HepG2 (cell line): ENCODE measurements around the gene GLDN. TPM values are rescaled to one million over a fixed set of nuclear protein-coding genes. Genes with fewer than 3 reads are reported as not detected.

Experiments used
- CHCHD3 ChIP-seq: sonication (generic); formaldehyde crosslinking; IDR thresholded peaks from 2 replicates; pipeline ENCODE4 v1.8.0; 2022; ENCODE audit warnings: mild to moderate bottlenecking, missing genetic modification reagents, moderate library complexity
- EED ChIP-seq: sonication (generic); formaldehyde crosslinking; IDR thresholded peaks from 2 replicates; pipeline ENCODE4 v1.5.0; 2020; ENCODE audit warnings: mild to moderate bottlenecking, missing genetic modification reagents
- MED8 ChIP-seq: sonication (generic); formaldehyde crosslinking; IDR thresholded peaks from 2 replicates; pipeline ENCODE4 v1.8.1; 2023; ENCODE audit warnings: mild to moderate bottlenecking, missing genetic modification reagents; ENCODE audit not compliant: insufficient replicate concordance
- SIX1 ChIP-seq: sonication (generic); formaldehyde crosslinking; IDR thresholded peaks from 2 replicates; pipeline ENCODE4 v1.4.0; 2020; ENCODE audit warnings: missing genetic modification reagents, borderline replicate concordance
- TCF7L2 ChIP-seq: IDR thresholded peaks from 2 replicates; pipeline ENCODE4 v1.6.1; 2011; ENCODE audit warnings: mild to moderate bottlenecking, low read depth, low read length, moderate library complexity
- ZFP41 ChIP-seq: sonication (generic); formaldehyde crosslinking; IDR thresholded peaks from 2 replicates; pipeline ENCODE4 v1.4.0; 2020; ENCODE audit warnings: mild to moderate bottlenecking, missing genetic modification reagents, borderline replicate concordance
- ZNF138 ChIP-seq: sonication (generic); formaldehyde crosslinking; IDR thresholded peaks from 2 replicates; pipeline ENCODE4 v1.5.0; 2020; ENCODE audit warnings: mild to moderate bottlenecking, low read depth, missing genetic modification reagents
- ZNF160 ChIP-seq: sonication (generic); formaldehyde crosslinking; IDR thresholded peaks from 2 replicates; pipeline ENCODE4 v1.8.0; 2022; ENCODE audit warnings: mild to moderate bottlenecking, inconsistent platforms, missing genetic modification reagents
- ZNF746 ChIP-seq: sonication (generic); formaldehyde crosslinking; IDR thresholded peaks from 2 replicates; pipeline ENCODE4 v1.8.0; 2022; ENCODE audit warnings: mild to moderate bottlenecking, missing genetic modification reagents
- ZNF75D ChIP-seq: sonication (generic); formaldehyde crosslinking; IDR thresholded peaks from 2 replicates; pipeline ENCODE4 v1.8.1; 2023; ENCODE audit warnings: missing genetic modification reagents, mild to moderate bottlenecking, borderline replicate concordance
- polyA plus RNA-seq, 8 experiments: library from polyadenylated mRNA; depleted of rRNA in 3 of 8; stranded (reverse) in 7 of 8; unstranded in 1 of 8; fragments of >200 nt; fragmentation: Illumina TruSeq in 4 of 8; extraction: Trizol in 4 of 8; gene quantifications; 2 replicates each; pipeline versions ENCODE4 v1.2.1 to v1.2.3, GENCODE V29; 2011 to 2016; ENCODE audit warnings: low read depth in 4 of 8, missing spikeins in 1 of 8, mixed read lengths in 1 of 8; ENCODE audit not compliant: insufficient read depth in 1 of 8
- total RNA-seq, 5 experiments: library from RNA; depleted of rRNA; stranded (reverse); fragments of >200 nt; fragmentation: Illumina TruSeq; extraction: Trizol; gene quantifications; 2 replicates each; pipeline ENCODE4 v1.2.3, GENCODE V29; 2016; ENCODE audit warnings: low read depth in 1 of 5
- TF ChIP-seq, protein P1 (sequence below): sonication (generic); formaldehyde crosslinking; IDR thresholded peaks from 2 replicates; pipeline ENCODE4 v1.4.0; 2020; ENCODE audit warnings: missing genetic modification reagents
- TF ChIP-seq, protein P2 (sequence below): IDR thresholded peaks from 2 replicates; pipeline ENCODE4 v1.6.1; 2016; ENCODE audit warnings: missing compliant biosample characterization, missing genetic modification reagents, borderline replicate concordance
- TF ChIP-seq, protein P3 (sequence below): sonication (generic); formaldehyde crosslinking; IDR thresholded peaks from 2 replicates; pipeline ENCODE4 v1.4.0; 2020; ENCODE audit warnings: mild to moderate bottlenecking, missing genetic modification reagents
- TF ChIP-seq, protein P4 (sequence below): sonication (generic); formaldehyde crosslinking; IDR thresholded peaks from 2 replicates; pipeline ENCODE4 v1.9.0; 2022; ENCODE audit warnings: missing genetic modification reagents, mild to moderate bottlenecking, borderline replicate concordance

Gene GLDN
- total and polyA plus RNA-seq, 2 of the 13 experiments (the other 11 are each of a cell fraction or from before 2014, with no cell fraction given), result 0.86 to 1.0 TPM

- TF ChIP-seq, protein P1, sequence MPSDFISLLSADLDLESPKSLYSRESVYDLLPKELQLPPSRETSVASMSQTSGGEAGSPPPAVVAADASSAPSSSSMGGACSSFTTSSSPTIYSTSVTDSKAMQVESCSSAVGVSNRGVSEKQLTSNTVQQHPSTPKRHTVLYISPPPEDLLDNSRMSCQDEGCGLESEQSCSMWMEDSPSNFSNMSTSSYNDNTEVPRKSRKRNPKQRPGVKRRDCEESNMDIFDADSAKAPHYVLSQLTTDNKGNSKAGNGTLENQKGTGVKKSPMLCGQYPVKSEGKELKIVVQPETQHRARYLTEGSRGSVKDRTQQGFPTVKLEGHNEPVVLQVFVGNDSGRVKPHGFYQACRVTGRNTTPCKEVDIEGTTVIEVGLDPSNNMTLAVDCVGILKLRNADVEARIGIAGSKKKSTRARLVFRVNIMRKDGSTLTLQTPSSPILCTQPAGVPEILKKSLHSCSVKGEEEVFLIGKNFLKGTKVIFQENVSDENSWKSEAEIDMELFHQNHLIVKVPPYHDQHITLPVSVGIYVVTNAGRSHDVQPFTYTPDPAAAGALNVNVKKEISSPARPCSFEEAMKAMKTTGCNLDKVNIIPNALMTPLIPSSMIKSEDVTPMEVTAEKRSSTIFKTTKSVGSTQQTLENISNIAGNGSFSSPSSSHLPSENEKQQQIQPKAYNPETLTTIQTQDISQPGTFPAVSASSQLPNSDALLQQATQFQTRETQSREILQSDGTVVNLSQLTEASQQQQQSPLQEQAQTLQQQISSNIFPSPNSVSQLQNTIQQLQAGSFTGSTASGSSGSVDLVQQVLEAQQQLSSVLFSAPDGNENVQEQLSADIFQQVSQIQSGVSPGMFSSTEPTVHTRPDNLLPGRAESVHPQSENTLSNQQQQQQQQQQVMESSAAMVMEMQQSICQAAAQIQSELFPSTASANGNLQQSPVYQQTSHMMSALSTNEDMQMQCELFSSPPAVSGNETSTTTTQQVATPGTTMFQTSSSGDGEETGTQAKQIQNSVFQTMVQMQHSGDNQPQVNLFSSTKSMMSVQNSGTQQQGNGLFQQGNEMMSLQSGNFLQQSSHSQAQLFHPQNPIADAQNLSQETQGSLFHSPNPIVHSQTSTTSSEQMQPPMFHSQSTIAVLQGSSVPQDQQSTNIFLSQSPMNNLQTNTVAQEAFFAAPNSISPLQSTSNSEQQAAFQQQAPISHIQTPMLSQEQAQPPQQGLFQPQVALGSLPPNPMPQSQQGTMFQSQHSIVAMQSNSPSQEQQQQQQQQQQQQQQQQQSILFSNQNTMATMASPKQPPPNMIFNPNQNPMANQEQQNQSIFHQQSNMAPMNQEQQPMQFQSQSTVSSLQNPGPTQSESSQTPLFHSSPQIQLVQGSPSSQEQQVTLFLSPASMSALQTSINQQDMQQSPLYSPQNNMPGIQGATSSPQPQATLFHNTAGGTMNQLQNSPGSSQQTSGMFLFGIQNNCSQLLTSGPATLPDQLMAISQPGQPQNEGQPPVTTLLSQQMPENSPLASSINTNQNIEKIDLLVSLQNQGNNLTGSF, result no peak
- TF ChIP-seq SIX1 (CRISPR knock-in tag) (no peak), ZNF75D (CRISPR knock-in tag) (no peak), ZFP41 (no peak), ZNF138 (CRISPR knock-in tag) (no peak), ZNF160 (CRISPR knock-in tag) (no peak), MED8 (CRISPR knock-in tag) (no peak), CHCHD3 (CRISPR knock-in tag) (no peak), TCF7L2 (no peak), EED (CRISPR knock-in tag) (no peak), ZNF746 (CRISPR knock-in tag) (no peak)
- TF ChIP-seq, protein P2, sequence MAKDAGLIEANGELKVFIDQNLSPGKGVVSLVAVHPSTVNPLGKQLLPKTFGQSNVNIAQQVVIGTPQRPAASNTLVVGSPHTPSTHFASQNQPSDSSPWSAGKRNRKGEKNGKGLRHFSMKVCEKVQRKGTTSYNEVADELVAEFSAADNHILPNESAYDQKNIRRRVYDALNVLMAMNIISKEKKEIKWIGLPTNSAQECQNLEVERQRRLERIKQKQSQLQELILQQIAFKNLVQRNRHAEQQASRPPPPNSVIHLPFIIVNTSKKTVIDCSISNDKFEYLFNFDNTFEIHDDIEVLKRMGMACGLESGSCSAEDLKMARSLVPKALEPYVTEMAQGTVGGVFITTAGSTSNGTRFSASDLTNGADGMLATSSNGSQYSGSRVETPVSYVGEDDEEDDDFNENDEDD (CRISPR knock-in tag), result peak; percentile 4; the same call in 1 of the 2 replicates
- TF ChIP-seq, protein P3, sequence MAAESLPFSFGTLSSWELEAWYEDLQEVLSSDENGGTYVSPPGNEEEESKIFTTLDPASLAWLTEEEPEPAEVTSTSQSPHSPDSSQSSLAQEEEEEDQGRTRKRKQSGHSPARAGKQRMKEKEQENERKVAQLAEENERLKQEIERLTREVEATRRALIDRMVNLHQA, result no peak
- TF ChIP-seq, protein P4, sequence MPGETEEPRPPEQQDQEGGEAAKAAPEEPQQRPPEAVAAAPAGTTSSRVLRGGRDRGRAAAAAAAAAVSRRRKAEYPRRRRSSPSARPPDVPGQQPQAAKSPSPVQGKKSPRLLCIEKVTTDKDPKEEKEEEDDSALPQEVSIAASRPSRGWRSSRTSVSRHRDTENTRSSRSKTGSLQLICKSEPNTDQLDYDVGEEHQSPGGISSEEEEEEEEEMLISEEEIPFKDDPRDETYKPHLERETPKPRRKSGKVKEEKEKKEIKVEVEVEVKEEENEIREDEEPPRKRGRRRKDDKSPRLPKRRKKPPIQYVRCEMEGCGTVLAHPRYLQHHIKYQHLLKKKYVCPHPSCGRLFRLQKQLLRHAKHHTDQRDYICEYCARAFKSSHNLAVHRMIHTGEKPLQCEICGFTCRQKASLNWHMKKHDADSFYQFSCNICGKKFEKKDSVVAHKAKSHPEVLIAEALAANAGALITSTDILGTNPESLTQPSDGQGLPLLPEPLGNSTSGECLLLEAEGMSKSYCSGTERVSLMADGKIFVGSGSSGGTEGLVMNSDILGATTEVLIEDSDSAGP (CRISPR knock-in tag), result no peak; the same call in 1 of the 2 replicates
Measured at GRCh38 chr15:51318382-51319150, 22.9 kb upstream of the GLDN start (continued).
